ENCODE results near the gene DENND5A.

GRCh38 chr11:9176136-9176535 lies 89.0 kb downstream of the DENND5A start:
- no peak for TF ChIP-seq POLR2A (IDR thresholded peaks at IDR 0.05; ENCODE audit: low read depth)
- TF ChIP-seq, protein P1, sequence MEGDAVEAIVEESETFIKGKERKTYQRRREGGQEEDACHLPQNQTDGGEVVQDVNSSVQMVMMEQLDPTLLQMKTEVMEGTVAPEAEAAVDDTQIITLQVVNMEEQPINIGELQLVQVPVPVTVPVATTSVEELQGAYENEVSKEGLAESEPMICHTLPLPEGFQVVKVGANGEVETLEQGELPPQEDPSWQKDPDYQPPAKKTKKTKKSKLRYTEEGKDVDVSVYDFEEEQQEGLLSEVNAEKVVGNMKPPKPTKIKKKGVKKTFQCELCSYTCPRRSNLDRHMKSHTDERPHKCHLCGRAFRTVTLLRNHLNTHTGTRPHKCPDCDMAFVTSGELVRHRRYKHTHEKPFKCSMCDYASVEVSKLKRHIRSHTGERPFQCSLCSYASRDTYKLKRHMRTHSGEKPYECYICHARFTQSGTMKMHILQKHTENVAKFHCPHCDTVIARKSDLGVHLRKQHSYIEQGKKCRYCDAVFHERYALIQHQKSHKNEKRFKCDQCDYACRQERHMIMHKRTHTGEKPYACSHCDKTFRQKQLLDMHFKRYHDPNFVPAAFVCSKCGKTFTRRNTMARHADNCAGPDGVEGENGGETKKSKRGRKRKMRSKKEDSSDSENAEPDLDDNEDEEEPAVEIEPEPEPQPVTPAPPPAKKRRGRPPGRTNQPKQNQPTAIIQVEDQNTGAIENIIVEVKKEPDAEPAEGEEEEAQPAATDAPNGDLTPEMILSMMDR (IDR thresholded peaks at IDR 0.05): no peak

Data from esophagus muscularis mucosa (tissue), 3 donors.